HTERT RPE-1 (cell line): ENCODE data around the gene ATPAF2.

Source experiments
- in situ Hi-C: fragments of 300-500 bp; cut with MboI; formaldehyde crosslinking; loops from 4 replicates; pipeline ENCODE4 v1.14.3; 2020; ENCODE audit warnings: low sequenced_read_pairs

Gene ATPAF2

GRCh38 chr17:17987901-17988300, 51.1 kb downstream of the ATPAF2 start:
- in situ Hi-C loops: no loop called here

GRCh38 chr17:17987187-17987896, 51.6 kb downstream of the ATPAF2 start:
- in situ Hi-C loops: no loop called here

GRCh38 chr17:17985555-17985954, 53.4 kb downstream of the ATPAF2 start:
- in situ Hi-C loops: no loop called here

GRCh38 chr17:17985153-17985552, 53.8 kb downstream of the ATPAF2 start:
- in situ Hi-C loops: no loop called here

GRCh38 chr17:17983776-17984175, 55.2 kb downstream of the ATPAF2 start:
- in situ Hi-C loops: no loop called here

- in situ Hi-C loops: no loop called here
Observed at GRCh38 chr17:17983376-17983775, 55.6 kb downstream of the ATPAF2 start.

- in situ Hi-C loops: no loop called here
Observed at GRCh38 chr17:17982801-17983200, 56.2 kb downstream of the ATPAF2 start.

- in situ Hi-C loops: no loop called here
Observed at GRCh38 chr17:17981330-17981729, 57.6 kb downstream of the ATPAF2 start.

GRCh38 chr17:17979778-17980177, 59.2 kb downstream of the ATPAF2 start:
- in situ Hi-C loops: no loop called here

GRCh38 chr17:17978481-17979424, 60.2 kb downstream of the ATPAF2 start:
- in situ Hi-C loops: no loop called here

- in situ Hi-C loops: no loop called here
Observed at GRCh38 chr17:17976931-17977570, 61.9 kb downstream of the ATPAF2 start.

- in situ Hi-C loops: no loop called here
Observed at GRCh38 chr17:17975436-17975835, 63.5 kb downstream of the ATPAF2 start.

GRCh38 chr17:17972952-17973254, 66.1 kb downstream of the ATPAF2 start:
- in situ Hi-C loops: no loop called here

- in situ Hi-C loops: no loop called here
Observed at GRCh38 chr17:17972126-17972951, 66.6 kb downstream of the ATPAF2 start, which contains the start of the genes DRC3 and TOM1L2. Gene DRC3, plus strand, starts transcription at chr17:17972862. Its CDS starts 4,737 bp downstream, at chr17:17977599. Gene TOM1L2, minus strand, starts transcription at chr17:17972400. Its CDS starts 87 bp downstream, at chr17:17972313.

GRCh38 chr17:17971431-17972125, 67.4 kb downstream of the ATPAF2 start:
- in situ Hi-C loops: no loop called here

- in situ Hi-C loops: no loop called here
Observed at GRCh38 chr17:17970699-17971430, 68.1 kb downstream of the ATPAF2 start.
